Subcutaneous adipose tissue (tissue), 4 donors: ENCODE results near the gene FAM204A. TPM values are rescaled to one million over a fixed set of nuclear protein-coding genes. Genes with fewer than 3 reads are reported as not detected.

Experiments used
- total RNA-seq, 4 donors: library from RNA; depleted of rRNA; stranded (reverse); fragments of >200 nt; gene quantifications; one replicate each; pipeline ENCODE4 v1.1.0, GENCODE V29; 2016
- TF ChIP-seq, protein P1 (sequence below): fragments of 450-650 bp; IDR thresholded peaks from one replicate; pipeline ENCODE4 v1.5.1; 2016; ENCODE audit warnings: low read depth, mild to moderate bottlenecking, control low read depth, antibody characterized with exemption, moderate library complexity

The FAM204A gene
- total RNA-seq, 4 donors from 2014 or later, result 57.4 to 90.9 (median 63.4) TPM

GRCh38 chr10:118262538-118262937 is 79.6 kb downstream of the FAM204A start:
- TF ChIP-seq, protein P1, sequence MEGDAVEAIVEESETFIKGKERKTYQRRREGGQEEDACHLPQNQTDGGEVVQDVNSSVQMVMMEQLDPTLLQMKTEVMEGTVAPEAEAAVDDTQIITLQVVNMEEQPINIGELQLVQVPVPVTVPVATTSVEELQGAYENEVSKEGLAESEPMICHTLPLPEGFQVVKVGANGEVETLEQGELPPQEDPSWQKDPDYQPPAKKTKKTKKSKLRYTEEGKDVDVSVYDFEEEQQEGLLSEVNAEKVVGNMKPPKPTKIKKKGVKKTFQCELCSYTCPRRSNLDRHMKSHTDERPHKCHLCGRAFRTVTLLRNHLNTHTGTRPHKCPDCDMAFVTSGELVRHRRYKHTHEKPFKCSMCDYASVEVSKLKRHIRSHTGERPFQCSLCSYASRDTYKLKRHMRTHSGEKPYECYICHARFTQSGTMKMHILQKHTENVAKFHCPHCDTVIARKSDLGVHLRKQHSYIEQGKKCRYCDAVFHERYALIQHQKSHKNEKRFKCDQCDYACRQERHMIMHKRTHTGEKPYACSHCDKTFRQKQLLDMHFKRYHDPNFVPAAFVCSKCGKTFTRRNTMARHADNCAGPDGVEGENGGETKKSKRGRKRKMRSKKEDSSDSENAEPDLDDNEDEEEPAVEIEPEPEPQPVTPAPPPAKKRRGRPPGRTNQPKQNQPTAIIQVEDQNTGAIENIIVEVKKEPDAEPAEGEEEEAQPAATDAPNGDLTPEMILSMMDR, result no peak

DNA sequence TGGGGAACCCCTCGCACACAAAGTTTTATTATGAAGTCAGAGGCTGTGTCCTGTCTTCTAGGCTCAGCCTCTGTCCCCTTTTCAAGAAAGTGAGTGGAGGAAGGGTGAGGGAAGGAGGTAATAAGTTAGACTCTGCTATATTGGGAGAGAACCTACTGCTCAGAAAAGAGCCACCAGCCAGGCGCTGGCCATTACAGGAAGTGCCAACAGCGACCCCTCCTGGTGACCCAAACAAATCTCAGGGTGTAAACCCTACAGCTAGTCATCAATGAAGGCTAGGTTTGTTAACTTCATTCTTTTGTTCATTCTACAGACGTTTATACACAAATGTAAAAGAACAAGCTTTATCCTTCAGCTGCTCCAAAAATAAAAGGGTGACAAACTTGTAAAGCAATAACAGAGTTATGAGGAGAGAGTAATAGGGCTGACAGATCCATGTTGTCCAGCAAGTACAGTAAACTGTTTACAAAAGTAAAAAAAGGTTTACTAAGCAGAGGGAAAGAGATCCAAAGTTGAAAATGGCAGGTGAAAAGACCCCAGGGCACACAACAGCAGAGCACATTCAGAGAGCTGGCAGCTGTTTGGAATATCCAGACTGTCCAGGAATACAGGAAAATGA is 82.7 kb downstream of the FAM204A start:
- TF ChIP-seq, protein P1, result no peak

- TF ChIP-seq, protein P1, result no peak
Observed at GRCh38 chr10:118258285-118258684, 83.8 kb downstream of the FAM204A start.

- TF ChIP-seq, protein P1, result no peak
Observed at GRCh38 chr10:118256825-118257570, 85.1 kb downstream of the FAM204A start.

DNA sequence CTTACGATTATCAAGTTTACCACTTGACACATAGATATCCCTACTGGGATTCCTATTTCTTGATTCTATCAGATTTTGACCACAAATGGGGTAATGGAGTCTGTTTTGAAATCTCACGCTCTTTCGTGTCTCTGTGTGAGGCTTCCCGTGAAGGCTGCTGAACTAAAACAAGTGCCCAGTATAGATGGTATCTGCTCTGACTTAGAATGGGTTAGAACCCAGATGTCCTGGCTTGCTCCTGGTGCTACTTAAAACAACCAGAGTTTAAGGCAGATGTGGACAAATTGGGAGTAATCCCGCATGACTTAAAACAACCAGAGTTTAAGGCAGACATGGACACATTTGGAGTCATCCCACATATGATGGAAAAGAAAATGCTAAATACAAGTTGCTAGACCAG is 85.9 kb downstream of the FAM204A start:
- TF ChIP-seq, protein P1, result no peak

- TF ChIP-seq, protein P1, result no peak
Observed at GRCh38 chr10:118255355-118255754, 86.8 kb downstream of the FAM204A start.

DNA sequence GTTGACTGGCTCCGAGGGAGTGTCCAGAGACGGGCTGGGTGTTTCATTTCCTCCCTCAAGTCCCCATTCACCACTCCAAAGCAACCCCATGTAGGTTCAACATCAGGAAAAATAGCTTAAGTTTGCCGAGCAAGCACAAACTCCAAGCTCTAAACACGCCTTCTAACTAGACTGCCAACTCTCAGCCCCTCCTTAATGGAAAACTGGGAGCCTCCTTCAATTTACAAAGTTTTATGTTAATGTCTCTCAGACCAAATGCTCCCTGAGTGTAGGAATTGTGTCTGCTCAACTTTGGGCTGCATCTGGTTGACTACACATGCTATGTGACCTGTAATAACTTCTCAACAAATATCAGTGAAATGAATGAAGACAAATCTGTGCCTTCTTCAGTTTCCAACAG is 87.5 kb downstream of the FAM204A start:
- TF ChIP-seq, protein P1, result no peak
